Testis (tissue), 2 donors: ENCODE results near the gene LETM1.

Experiments
- POLR2A ChIP-seq: fragments of 450-650 bp; IDR thresholded peaks from one replicate; pipeline ENCODE4 v1.6.1; 2017; ENCODE audit warnings: antibody characterized with exemption, mild to moderate bottlenecking, moderate library complexity
- TF ChIP-seq, protein P1 (sequence below), 3 experiments: fragments of 450-650 bp in 2 of 3; fragments of 200-600 bp in 1 of 3; sonication (generic) in 1 of 3; IDR thresholded peaks; one replicate each; pipeline ENCODE4 v1.5.1; 2016 to 2019; ENCODE audit warnings: antibody characterized with exemption in 3 of 3, mild to moderate bottlenecking in 2 of 3, moderate library complexity in 1 of 3

DNA sequence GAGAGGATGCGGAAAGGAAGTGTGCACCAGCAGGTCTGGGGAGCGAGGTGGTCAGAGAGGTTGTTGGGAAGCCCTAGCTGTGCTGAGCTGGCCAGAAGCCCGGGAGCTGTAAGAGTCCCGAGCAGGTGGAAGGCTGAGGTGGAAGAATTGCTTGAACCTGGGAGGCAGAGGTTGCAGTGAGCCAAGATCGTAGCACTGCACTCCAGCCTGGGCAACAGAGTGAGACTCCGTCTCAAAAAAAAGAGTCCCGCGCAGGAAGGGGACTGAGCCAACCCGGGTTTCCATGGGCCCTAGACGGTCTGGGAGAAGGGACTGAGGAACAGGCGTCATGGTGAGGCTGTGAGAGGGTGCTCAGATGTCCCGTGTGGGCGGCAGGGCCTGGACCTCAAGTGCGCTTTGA is 75.5 kb downstream of the LETM1 start:
- TF ChIP-seq POLR2A: no peak
- TF ChIP-seq, protein P1, sequence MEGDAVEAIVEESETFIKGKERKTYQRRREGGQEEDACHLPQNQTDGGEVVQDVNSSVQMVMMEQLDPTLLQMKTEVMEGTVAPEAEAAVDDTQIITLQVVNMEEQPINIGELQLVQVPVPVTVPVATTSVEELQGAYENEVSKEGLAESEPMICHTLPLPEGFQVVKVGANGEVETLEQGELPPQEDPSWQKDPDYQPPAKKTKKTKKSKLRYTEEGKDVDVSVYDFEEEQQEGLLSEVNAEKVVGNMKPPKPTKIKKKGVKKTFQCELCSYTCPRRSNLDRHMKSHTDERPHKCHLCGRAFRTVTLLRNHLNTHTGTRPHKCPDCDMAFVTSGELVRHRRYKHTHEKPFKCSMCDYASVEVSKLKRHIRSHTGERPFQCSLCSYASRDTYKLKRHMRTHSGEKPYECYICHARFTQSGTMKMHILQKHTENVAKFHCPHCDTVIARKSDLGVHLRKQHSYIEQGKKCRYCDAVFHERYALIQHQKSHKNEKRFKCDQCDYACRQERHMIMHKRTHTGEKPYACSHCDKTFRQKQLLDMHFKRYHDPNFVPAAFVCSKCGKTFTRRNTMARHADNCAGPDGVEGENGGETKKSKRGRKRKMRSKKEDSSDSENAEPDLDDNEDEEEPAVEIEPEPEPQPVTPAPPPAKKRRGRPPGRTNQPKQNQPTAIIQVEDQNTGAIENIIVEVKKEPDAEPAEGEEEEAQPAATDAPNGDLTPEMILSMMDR (IDR thresholded peaks at IDR 0.05): no peak
